Measurements from ENCODE around the gene C1QTNF6. TPM values are rescaled to one million over a fixed set of nuclear protein-coding genes. Genes with fewer than 3 reads are reported as not detected.
A peak's percentile ranks its signal among the peaks of the same experiment; 100 is the strongest.

Gene C1QTNF6
- total RNA-seq, 1 donor from 2014 or later, result 4.6 TPM

DNA sequence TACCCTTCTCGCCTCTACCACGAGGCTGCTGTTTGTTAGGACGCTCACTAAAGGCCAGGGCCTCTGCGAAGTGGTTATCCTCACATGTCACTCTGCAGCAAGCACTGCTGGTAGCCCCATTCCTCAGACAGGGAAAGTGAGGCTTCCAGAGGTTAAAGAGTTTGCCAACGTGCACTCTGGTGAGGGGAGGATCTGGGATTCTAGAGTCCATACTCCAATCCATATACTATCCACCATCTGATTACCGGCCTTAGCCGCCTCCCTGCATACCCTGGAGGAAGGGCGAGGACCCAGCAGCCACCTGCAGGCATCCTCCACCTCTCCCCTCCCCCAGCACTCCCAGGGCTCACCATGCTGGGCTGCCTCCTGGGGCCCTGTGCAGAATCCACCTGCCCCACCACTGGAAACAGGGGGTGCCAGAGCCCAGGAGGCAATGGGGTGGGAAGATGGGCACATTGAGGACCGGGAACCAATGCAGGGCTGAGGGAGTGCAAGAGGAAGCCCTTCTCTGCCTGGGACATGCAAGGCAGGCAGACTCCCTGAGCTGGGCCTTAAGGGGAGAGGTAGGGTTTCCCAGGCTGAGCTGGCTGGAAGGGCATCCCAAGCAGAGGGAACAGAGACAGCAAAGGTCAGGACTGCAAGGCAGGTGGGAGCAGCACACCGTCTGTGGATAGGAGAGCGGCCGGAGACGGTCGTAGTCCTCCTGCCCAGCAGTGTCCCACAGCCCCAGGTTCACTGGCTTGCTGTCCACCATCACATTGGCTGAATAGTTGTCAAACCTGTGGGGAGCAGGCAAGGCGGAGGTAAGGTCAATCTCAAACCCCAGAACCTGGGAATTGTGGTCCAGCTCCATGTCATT is 44.3 kb upstream of the C1QTNF6 start:
- H3K36me3 ChIP-seq, result no peaks in the 10 kb centered on the region
- no peaks in the 10 kb centered on the region for H3K4me1 ChIP-seq
- no peak for DNase-seq (ENCODE audit: low spot score in 2 of 2)
- intact Hi-C loops (cut with DNase I), result no loop called here
- TF ChIP-seq, protein P1, sequence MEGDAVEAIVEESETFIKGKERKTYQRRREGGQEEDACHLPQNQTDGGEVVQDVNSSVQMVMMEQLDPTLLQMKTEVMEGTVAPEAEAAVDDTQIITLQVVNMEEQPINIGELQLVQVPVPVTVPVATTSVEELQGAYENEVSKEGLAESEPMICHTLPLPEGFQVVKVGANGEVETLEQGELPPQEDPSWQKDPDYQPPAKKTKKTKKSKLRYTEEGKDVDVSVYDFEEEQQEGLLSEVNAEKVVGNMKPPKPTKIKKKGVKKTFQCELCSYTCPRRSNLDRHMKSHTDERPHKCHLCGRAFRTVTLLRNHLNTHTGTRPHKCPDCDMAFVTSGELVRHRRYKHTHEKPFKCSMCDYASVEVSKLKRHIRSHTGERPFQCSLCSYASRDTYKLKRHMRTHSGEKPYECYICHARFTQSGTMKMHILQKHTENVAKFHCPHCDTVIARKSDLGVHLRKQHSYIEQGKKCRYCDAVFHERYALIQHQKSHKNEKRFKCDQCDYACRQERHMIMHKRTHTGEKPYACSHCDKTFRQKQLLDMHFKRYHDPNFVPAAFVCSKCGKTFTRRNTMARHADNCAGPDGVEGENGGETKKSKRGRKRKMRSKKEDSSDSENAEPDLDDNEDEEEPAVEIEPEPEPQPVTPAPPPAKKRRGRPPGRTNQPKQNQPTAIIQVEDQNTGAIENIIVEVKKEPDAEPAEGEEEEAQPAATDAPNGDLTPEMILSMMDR (IDR thresholded peaks at IDR 0.05), result no peak
- H3K27me3 ChIP-seq, result no peaks in the 10 kb centered on the region
- H3K4me3 ChIP-seq, result no peak overlapping the region
- H3K27ac ChIP-seq, result no peak overlapping the region
- H3K9me3 ChIP-seq, result no peaks in the 10 kb centered on the region

DNA sequence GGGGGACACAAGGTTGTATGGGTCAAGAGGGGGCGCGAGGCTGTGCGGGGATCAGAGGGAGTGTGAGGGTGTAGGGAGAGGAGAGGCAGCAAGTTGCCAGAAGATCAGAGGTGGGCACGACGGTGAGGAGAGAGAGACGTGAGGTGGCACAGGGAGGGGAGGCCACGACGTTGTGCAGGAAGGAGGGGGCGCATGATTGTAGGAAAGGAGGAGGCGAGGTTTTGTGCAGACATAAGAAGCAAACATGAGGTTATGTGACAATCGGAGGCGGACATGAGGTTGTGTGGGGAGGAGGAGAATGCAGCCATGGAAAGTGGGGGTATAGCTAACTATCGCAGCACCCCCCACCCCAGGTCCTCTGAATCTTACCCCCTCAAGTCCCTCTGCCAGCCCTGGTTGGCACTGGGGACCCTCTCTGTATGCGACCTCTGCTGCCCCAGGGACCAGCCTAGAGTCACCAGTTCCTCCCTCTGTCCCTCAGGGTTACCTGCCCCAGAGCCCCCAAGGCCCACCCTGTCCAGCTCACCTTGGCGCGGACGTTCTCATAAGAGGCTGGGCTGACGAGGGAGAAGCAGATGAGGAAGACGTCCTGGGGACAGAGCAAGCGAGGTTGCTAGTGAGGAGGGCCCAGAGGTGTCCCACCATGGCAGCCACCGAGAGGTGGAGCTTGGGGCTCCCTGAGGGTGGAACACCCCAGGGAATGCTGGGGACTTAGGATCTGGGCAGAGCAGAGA is 43.5 kb upstream of the C1QTNF6 start:
- H3K36me3 ChIP-seq, result no peaks in the 10 kb centered on the region
- H3K4me1 ChIP-seq, result no peaks in the 10 kb centered on the region
- TF ChIP-seq, protein P1 (IDR thresholded peaks at IDR 0.05), result no peak
- no peak for DNase-seq (ENCODE audit: low spot score in 2 of 2)
- H3K4me3 ChIP-seq, result no peak overlapping the region
- H3K27me3 ChIP-seq, result no peaks in the 10 kb centered on the region
- no peaks in the 10 kb centered on the region for H3K9me3 ChIP-seq
- H3K27ac ChIP-seq, result no peak overlapping the region
- intact Hi-C loops (cut with DNase I), result no loop called here

DNA sequence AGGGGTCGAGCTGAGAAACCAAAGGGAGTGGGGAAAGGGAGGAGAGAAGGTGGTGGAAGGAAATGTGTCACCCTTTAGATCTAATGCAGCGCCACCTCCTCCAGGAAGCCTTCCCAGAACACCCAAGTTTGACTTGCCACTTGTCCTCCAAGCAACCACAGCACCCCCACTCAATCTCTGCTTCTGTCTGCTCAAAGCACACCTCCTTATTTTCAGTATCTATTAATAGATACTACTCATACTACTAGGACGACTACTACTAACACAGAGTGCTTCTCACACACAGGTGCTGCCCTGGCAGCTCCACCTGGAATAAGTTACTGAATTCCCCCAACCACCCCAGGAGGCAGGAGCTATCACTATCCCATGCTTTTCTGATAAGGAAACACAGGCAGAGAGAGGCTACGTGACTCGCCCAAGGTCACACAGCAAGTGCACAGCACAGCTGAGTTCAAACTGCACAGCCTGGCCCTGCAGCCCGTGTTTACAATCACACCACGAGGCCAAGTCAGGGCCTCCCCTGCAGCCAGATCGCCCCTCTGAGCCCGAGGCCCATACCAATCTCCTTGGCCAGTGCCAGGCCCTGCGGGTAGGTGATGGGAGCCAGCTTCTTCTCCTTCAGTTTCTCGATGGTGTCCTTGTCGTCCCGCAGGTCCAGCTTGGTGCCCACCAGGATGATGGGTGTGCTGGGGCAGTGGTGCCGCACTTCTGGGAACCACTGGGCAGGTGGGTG is 42.8 kb upstream of the C1QTNF6 start:
- Histone ChIP-seq H3K4me1 (no peaks in the 10 kb centered on the region), H3K27ac (no peak overlapping the region), H3K27me3 (no peaks in the 10 kb centered on the region), H3K9me3 (no peaks in the 10 kb centered on the region), H3K36me3 (no peaks in the 10 kb centered on the region), H3K4me3 (no peak overlapping the region)
- TF ChIP-seq, protein P1 (IDR thresholded peaks at IDR 0.05), result no peak
- no peak for DNase-seq (ENCODE audit: low spot score in 2 of 2)
- intact Hi-C loops (cut with DNase I), result no loop called here

DNA sequence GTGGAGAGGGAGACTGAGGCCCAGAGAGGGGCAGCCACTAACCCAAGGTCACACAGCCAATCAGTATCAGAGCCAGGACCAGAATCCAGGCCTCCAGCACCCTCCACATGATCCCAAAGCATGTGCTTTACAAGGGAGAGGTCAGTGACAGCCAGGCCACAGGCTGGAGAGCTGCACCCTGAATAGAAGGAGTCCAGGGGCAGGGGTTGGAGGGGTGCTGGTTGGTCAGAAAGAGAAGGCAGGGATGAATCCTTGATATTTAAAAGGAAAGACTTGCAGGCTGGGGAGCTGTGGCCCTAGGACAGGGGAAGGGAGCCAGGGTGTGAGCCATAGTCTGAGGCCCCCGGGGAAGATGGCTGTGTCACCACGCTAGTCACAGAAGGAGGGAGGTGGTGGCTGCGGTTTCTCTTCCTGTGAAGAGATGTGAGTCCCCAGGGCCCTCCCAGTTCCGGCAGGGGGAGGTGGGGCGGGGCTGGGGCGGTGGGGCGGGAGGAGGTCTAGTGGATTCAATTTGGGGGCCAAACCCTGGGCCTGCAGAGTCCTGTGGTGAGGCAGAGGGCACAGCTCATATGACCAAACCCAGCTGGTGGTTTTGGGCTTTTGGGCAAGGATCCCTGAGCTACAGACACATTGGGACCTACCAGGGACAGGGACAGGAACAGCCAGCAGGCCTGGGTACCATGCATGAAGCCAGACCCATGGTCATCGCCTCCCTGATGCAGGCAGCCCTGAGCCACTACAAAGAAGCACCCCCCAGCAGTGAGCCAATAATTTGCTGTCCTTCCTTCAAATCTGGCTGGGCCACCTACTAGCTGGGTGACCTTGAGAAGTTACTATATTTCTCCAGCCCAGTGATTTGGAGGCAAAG is 42.0 kb upstream of the C1QTNF6 start:
- intact Hi-C loops (cut with DNase I), result no loop called here
- H3K27me3 ChIP-seq, result no peaks in the 10 kb centered on the region
- no peak overlapping the region for H3K27ac ChIP-seq
- TF ChIP-seq, protein P1 (IDR thresholded peaks at IDR 0.05), result no peak
- no peak overlapping the region for H3K4me3 ChIP-seq
- peak; percentile 40 to 74 for DNase-seq (ENCODE audit: low spot score in 2 of 2)
- no peaks in the 10 kb centered on the region for H3K9me3 ChIP-seq
- H3K36me3 ChIP-seq, result no peaks in the 10 kb centered on the region
- H3K4me1 ChIP-seq, result no peaks in the 10 kb centered on the region

Data from ascending aorta (tissue), 2 donors.